Heart right ventricle (tissue), 16 donors: ENCODE measurements around the gene UNKL. TPM values are rescaled to one million over a fixed set of nuclear protein-coding genes. Genes with fewer than 3 reads are reported as not detected.

ENCODE experiments used
- ATAC-seq, 8 donors: fragments of 200-7000 bp; cut with Tn5 transposase; one replicate each; pipeline ENCODE4 v1.9.1; 2020; ENCODE audit warnings: mild to moderate bottlenecking in 8 of 8, moderate library complexity in 8 of 8, moderate number of reproducible peaks in 1 of 8
- DNase-seq, 2 donors: peaks; one replicate each; pipeline ENCODE4 v3.0.0-alpha.2; 2020
- H3K27ac ChIP-seq, 10 donors: fragments of 200-600 bp; sonication (generic) in 2 of 10; one replicate each; pipeline versions ENCODE4 v1.5.0 to v1.8.0; 2020 to 2022; ENCODE audit warnings: mild to moderate bottlenecking in 3 of 10
- H3K27me3 ChIP-seq, 7 donors: fragments of 200-600 bp; one replicate each; pipeline ENCODE4 v1.8.0; 2021 to 2022; ENCODE audit warnings: mild to moderate bottlenecking in 2 of 7
- H3K36me3 ChIP-seq, 9 donors: fragments of 200-600 bp; sonication (generic) in 1 of 9; one replicate each; pipeline versions ENCODE4 v1.5.0 to v1.8.0; 2020 to 2022; ENCODE audit warnings: mild to moderate bottlenecking in 2 of 9
- H3K4me1 ChIP-seq, 9 donors: fragments of 200-600 bp; sonication (generic) in 1 of 9; one replicate each; pipeline versions ENCODE4 v1.5.0 to v1.8.0; 2020 to 2022; ENCODE audit warnings: mild to moderate bottlenecking in 4 of 9
- H3K4me3 ChIP-seq, 10 donors: fragments of 200-600 bp; sonication (generic) in 2 of 10; one replicate each; pipeline versions ENCODE4 v1.5.0 to v1.8.0; 2020 to 2022; ENCODE audit warnings: mild to moderate bottlenecking in 7 of 10, moderate library complexity in 2 of 10
- H3K9me3 ChIP-seq, 11 donors: fragments of 200-600 bp in 10 of 11; sonication (generic) in 2 of 11; one replicate each; pipeline versions ENCODE4 v1.5.0 to v1.8.0; 2013 to 2022; ENCODE audit warnings: mild to moderate bottlenecking in 2 of 11, control low read depth in 1 of 11, moderate library complexity in 1 of 11
- CTCF ChIP-seq, 9 donors: fragments of 200-600 bp; sonication (generic) in 2 of 9; IDR thresholded peaks; one replicate each; pipeline versions ENCODE4 v1.5.0 to v1.8.0; 2021 to 2022; ENCODE audit warnings: antibody characterized with exemption in 9 of 9, mild to moderate bottlenecking in 5 of 9, moderate library complexity in 1 of 9
- WGBS, 2 donors: extraction: QIAGEN DNeasy Blood & Tissue Kit; methylation state at CpG; one replicate each; pipeline ENCODE4 v1.1.7; 2013; ENCODE audit warnings: inconsistent platforms in 1 of 2; 5-methylcytosine and 5-hydroxymethylcytosine counted together
- intact Hi-C, 10 donors: fragments of 100-400 bp; cut with DNase I; formaldehyde crosslinking; loops; one replicate each; pipeline versions ENCODE4 v1.11.1 to v1.14.2; 2022
- polyA plus RNA-seq, 2 donors: library from polyadenylated mRNA; stranded (reverse); fragments of 200-250 nt; gene quantifications; one replicate each; pipeline ENCODE4 v1.2.3, GENCODE V29; 2013
- total RNA-seq, 10 donors: library from RNA; stranded (reverse); fragmentation: NEBNext Ultra II Directional in 3 of 10; extraction: Animal tissue kit (Norgen Biotek cat#: 25700) in 3 of 10; gene quantifications; one replicate each; pipeline versions ENCODE4 v1.2.1 to v1.2.4, GENCODE V29; 2021 to 2023
- donor health status: Arrhythmogenic right ventricular cardiomyopathy.
- donor health status: ischemic (EF 13 %, LVEDD 7.1; RV severe dilation, severe dysfunction).
- donor health status: healthy with polysubstance abuse.
- donor health status: DM: no; HTN: yes; CAD: no.
- donor health status: DM: no; HTN: no; CAD: no.
- donor health status: ischemic (EF 25% LVEDD 6.9; RV normal size, moderate dysfunction).
- donor health status: ischemic (EF 25% LVEDD 5.7; RV mildly dilated, moderate dysfunction).
- donor health status: healthy.
- donor health status: DM: yes; HTN: yes; CAD: no.
- donor health status: Ischemic cardiomyopathy.
- donor health status: ischemic (EF 35%, LVEDD 5.7; RV mildly dilated, moderate dysfunction).
- donor health status: nonischemic (EF 11% LVEDD 7.7; RV severe dilation, severe dysfunction).
- donor health status: DM: yes; HTN: yes; CAD: no.
- donor health status: PGD.
- donor health status: ischemic (EF 29% LVEDD 5.4; RV normal size, mild dysfunction).
- donor health status: nonischemic (EF 23%, LVEDD 6.1; RV moderate dilation, normal function).

UNKL gene
- total and polyA plus RNA-seq, 12 donors, result 3.3 to 20.4 (median 11.4) TPM

- peaks cover 0 to 93% (median 32%) of the 10 kb centered on the region in 9 donors for H3K36me3 ChIP-seq
- peak in 1 of 2 donors; percentile 58 for DNase-seq
- H3K27me3 ChIP-seq, result no peaks in the 10 kb centered on the region
- H3K4me3 ChIP-seq, result no peak overlapping the region
- no peak overlapping the region for H3K27ac ChIP-seq
- TF ChIP-seq CTCF (IDR thresholded peaks at IDR 0.05), result peak; percentile 46 to 91 (median 73)
- 49 to 54% methylated on average over 18 of the region's 18 CpGs for WGBS, 2 donors
- peak in 7 of 8 donors; percentile 54 to 76 (median 73) for ATAC-seq
- H3K4me1 ChIP-seq, result no peaks in the 10 kb centered on the region
- H3K9me3 ChIP-seq, result no peaks in the 10 kb centered on the region
- intact Hi-C loops, result no loop called here
Observed at GRCh38 chr16:1363501-1364041, 50.9 kb downstream of the UNKL start.

- no peak overlapping the region for H3K4me3 ChIP-seq
- peaks cover 0 to 96% (median 32%) of the 10 kb centered on the region in 9 donors for H3K36me3 ChIP-seq
- peaks cover 0 to 3% (median 0%) of the 10 kb centered on the region in 9 donors for H3K4me1 ChIP-seq
- no peaks in the 10 kb centered on the region for H3K9me3 ChIP-seq
- intact Hi-C loops, result no loop called here
- H3K27me3 ChIP-seq, result no peaks in the 10 kb centered on the region
- DNase-seq (peak in 1 of 2 donors; percentile 5), ATAC-seq (no peak)
- 87 to 91% methylated on average over 11 of the region's 11 CpGs for WGBS, 2 donors
- no peak overlapping the region for H3K27ac ChIP-seq
- TF ChIP-seq CTCF (IDR thresholded peaks at IDR 0.05), result no peak
Observed at GRCh38 chr16:1362807-1363206, 51.7 kb downstream of the UNKL start.

GRCh38 chr16:1361685-1362360 is 52.7 kb downstream of the UNKL start:
- 94 to 95% methylated on average over 43 of the region's 43 CpGs for WGBS, 2 donors
- peaks cover 0 to 91% (median 28%) of the 10 kb centered on the region in 9 donors for H3K36me3 ChIP-seq
- intact Hi-C loops, result no loop called here

More at GRCh38 chr16:1361685-1362360, 52.7 kb downstream of the UNKL start:
- peaks cover 0 to 4% (median 0%) of the 10 kb centered on the region in 9 donors for H3K4me1 ChIP-seq
- H3K4me3 ChIP-seq, result no peak overlapping the region
- DNase-seq, result peak in 1 of 2 donors; percentile 2
- H3K27me3 ChIP-seq, result no peaks in the 10 kb centered on the region
- no peak for TF ChIP-seq CTCF (IDR thresholded peaks at IDR 0.05)
- no peak for ATAC-seq
- no peaks in the 10 kb centered on the region for H3K9me3 ChIP-seq
- H3K27ac ChIP-seq, result no peak overlapping the region
